HG03103 (cell line): Measurements from ENCODE around the gene VRK1.

ENCODE experiments used
- ATAC-seq: cut with Tn5 transposase; IDR thresholded peaks from one replicate; pipeline ENCODE4 v1.9.1; 2021; ENCODE audit warnings: low read depth; ENCODE audit not compliant: unreplicated experiment

Gene VRK1

DNA sequence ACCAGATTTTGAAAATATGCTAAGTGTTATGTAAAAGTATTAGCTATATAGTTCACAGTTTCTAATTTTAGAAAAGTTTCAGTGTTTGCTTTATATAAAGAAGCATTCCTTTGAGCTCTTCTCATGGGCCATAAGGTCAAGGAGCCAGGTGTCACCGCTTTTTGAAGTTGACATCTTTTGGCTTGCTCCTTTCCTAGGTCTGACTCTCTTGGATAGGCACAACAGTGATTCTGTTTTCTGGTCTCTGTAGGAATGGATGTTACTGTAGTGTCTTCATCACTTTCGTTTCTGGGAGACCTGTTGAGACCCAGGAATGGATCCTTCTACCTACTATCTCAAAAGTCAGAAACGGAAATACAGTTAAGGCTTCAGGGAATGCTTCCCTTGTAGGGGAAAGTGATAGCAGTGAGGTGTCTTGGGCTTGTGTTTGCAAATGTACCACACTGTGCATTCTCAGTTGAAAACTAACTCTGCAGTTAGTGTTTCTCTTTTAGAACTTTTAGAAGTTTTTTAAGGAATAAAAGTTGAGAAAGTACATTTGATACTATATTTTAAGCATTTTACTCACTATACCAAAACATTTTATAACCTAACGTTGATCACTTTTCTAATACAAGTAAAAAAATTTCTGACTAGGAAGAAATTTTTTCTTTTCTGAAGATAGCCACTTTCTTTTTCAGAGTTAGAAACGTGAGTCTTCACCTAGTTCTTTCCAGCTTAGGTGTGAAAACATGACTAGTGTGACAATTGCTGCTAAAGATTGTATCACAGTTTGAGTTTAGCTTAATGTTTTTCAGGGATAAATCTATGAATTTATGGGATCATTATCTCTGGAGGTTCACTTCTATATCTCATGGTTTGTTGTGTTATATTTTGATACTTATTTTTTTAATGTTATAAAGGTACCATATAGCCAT, 20.8 kb downstream of the VRK1 start:
- no peak for ATAC-seq

DNA sequence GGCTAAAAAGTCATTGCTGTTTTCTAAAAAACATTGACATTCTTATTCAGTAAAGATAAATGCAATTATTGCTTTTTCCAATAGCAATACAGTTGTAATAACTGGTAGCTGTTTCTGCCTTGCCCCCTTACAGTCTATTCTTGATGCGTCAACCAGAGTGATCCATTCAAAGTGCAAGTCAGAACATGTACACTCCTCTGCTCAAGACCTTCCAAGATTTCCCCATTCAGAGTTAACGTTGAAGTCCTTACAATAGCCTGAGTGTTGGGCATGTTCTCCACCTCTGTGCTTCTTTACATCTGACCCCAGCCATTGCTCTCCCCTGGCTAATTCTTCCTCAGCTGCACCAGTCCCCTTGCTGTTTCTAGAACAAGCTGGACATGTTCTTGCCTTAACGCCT, 24.3 kb downstream of the VRK1 start:
- no peak for ATAC-seq

DNA sequence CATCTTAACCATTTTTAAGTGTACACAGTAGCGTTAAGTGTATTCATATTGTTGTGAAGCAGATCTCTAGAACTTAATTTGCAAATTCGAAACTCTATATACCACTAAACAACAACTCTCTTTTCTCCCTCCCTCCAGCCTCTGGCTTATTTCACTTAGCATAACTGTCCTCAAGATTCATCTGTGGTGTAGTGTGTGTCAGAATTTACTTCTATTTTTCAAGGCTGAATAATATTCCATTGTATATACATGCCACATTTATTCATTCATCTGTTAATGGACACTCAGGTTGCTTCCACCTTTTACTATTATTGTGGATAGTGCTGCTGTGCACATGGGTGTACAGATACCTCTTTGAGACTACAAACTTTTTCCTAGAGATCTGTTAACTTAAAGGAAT, 26.5 kb downstream of the VRK1 start:
- ATAC-seq: no peak

DNA sequence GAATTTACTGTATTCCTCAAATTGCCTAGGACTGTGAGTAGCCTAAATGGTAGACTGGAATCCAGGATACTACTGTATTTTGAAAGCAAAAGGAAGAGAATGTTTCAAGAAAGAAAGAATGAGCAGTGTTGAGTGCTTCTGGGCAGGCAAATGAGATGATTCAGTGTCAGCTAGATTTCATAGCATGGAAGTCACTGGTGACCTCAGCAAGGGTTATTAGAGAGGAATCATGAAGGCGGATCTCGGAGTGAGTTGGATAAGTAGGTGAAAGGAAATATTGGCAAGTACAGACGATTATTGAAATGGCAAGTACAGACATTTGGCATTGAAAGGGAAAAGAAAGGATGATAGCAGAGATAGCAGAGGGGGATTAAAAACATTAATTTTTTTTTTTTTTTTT, 27.1 kb downstream of the VRK1 start:
- ATAC-seq: no peak

DNA sequence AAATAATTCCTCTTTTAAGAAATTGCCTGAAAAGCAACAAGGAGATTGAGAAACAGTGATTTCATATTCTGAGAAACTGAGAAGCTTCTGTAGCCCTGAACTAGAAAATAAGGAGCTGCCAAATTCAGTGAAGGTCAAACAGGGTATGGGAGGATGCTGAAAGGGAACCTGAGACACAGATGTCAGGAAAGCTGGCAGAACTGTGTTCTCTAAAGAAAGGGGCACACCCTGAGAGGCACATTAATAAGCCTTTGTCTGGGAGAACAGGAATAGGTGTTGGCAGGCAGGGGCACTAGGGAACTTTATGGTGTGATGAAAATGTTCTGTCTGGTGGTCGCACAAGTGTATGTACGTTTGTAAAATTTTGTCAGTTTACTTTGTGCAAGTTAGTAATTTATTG, 29.6 kb downstream of the VRK1 start:
- ATAC-seq: no peak

DNA sequence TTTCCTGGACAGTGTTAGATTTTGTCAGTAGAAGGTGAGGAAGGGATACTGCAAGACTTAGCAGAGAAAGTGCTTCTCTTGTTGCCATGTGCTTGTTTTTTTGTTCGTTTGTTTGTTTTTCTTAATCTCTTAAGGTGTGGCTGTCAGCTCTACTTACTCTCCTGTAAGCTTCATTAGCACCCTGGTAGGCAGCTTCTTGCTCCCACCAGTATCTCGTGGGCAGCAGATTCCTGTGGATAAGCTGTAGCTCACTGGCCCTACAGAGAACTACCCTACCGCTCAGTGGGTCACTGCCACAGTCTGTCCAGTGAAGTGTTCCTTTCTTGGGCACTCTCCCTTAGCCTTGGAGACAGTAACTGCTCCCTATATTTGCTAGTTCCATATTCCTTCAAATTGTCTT, 30.1 kb downstream of the VRK1 start:
- no peak for ATAC-seq

DNA sequence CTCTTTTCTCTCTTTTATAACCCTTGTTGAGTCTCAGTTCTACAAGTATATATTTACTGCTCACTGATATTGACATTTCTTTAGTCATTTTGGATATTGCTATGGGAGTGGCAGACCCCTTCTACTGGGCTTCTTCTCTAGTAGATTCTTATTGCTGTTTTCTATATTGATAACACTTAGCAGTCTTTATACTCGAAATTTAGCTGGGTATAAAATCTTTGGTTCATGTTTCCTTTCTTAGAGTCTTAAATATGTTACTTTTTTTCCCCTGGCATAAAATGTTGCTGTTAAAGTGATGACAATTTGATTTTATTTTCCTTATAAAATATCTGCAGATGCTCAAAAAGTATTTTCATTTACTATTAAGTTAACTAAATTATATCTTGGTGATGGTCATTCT, 32.6 kb downstream of the VRK1 start:
- ATAC-seq: no peak

DNA sequence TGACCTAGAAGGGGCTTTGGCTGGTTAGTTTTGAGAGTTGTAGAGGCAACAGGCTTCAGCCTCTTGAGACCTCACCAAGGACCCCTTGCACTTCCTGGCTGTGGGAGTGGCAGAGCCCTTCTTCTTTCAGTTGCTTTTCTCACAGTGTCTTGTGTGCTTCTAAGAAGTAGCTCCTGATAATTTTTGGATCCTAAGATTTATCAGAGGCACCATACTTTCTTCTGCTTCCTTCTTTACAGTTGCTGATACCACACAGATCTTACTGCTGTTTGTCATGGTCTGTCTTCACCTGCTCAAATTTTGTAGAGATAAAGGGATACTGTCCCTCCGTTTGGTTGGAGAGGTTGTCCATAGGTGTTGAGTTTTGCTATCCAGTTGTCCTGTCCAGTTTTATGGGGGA, 33.8 kb downstream of the VRK1 start:
- no peak for ATAC-seq

DNA sequence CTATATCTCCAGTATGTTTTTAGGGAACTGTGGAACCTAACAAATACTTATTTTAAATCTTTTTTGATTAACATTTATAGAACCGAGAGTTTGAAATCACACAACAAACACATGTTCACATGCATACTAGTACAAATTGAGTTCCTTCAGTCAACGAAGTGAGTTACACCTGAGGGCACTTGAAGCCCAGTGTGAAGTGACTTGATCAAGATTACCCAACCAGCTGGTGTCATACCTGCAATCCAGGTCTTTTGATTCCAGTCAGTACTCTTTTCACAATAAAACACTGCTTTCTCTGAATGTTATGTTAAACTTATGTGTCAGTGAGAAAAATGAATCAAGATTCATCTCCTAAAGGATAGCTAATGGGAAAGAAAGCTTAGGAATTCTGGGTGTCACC, 35.2 kb downstream of the VRK1 start:
- ATAC-seq: no peak

DNA sequence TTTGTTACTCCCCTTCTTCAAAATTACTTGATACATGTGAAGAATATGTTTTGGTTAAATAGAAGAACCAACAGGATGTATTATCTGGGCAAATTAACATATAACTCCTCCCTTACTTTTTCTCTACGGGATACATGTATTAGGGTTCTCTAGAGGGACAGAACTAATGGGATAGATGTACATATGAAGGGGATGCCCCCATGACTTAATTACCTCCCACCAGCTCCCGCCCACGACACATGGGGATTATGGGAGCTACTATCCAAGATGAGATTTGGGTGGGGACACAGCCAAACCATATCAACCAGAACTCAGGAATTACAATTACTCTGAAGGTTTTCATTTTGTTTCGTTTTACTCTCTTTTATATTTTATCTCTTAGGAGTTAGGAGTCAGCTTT, 41.3 kb downstream of the VRK1 start:
- ATAC-seq: no peak

DNA sequence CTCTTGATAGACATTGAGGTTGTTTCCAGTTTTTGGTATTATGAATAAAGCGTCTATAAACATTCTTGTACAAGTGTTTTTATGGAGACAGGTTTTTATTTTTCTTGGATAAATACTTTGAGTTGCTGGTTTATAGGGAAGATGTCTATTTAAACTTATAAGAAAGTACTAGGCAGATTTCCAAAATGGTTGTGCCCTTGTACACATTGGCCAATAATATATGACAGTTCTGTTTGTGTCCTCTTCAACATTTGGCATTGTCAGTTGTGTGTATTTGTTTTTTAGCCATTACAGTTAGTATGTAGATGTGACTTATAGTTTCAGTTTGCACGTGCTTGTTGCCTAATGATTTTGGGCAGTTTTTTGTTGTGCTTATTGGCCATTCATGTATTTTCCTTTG, 42.1 kb downstream of the VRK1 start:
- ATAC-seq: no peak

DNA sequence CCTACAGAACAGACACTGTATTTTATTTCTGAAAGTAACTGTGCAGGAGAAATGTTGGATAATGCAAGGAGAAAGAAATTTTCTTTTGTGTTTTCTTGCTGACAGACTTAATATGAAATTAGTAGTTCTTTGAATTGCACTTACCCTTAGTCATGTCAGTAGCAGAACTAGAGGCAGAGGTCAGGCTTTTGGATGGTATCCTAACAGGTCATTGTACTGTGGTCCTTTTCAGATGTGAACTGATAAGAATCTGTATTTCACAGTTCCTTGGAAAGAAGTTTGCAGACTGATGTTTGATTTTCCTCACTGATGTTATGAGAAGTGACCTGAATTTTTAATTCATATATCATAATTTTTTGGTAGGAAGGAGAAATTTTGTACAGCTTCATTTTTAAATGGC, 46.0 kb downstream of the VRK1 start:
- ATAC-seq: no peak

DNA sequence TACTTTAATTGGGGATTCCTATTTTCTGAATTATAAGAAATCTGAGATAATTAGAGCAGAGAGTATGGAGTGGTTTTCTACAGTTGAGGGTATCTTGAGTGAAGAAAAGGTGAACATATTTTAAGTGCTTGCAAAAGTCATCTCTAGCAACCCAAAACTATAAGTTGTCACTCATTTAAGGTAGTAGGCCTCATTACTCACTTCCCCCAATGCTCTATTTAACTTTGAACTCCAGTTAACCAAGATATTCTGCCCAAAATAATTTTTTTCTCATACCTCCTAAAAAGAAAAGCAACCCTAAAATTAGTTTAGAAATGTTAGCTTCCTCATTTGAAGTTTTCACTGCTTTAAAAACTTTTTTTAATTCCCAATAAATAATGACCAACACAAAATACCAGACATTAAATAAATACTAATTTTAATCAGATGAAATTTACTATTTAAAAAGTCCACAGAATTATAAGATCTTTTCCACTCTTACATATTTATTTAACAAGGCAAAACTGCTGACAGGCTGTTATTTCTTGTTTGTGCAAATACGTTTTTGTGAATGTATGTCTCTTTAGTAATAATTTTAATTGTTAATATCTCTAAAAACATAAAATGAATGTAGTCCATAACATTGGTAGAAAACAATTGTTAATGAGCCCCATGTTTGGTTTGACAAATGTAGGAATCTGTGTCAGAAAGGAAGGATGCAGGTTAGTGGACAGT, 47.8 kb downstream of the VRK1 start:
- no peak for ATAC-seq

DNA sequence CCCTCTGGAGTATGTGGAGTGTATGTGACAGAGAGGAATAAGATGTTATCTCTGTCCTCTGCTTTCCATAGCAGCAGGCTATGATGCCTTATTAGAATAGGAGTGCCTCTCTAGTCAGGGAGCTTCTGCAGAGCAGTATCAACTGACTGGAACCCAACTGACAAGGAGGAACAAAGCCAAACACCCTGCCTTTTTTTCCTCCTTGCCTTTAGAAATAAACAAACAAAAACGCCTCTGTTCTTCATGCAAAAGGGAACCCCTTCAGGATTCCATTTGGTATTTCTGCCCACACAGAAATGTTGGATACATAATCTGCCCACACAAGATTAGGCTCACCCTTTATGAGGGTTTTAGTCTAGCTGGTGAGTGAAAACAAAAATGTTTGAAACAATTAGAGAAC, 50.3 kb downstream of the VRK1 start:
- no peak for ATAC-seq

DNA sequence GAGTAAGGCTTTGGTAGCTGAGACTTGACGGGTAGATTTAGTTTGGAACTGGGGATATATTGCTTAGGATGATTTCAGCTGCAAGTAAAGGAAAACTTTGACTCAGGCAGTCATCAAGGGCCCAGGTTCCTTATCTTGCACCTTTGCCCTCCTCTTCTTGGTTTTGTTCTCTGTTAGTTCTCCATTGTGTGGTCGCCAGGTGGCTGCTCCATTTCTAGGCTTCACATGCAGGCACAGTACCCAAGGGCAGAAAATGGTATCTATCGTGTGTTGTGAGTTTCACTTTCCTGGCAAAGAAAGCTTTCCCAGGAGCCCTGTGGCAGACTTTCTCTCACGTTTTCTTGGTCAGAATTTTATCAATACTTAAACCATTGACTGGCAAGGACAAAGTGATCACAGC, 50.8 kb downstream of the VRK1 start:
- ATAC-seq: no peak

DNA sequence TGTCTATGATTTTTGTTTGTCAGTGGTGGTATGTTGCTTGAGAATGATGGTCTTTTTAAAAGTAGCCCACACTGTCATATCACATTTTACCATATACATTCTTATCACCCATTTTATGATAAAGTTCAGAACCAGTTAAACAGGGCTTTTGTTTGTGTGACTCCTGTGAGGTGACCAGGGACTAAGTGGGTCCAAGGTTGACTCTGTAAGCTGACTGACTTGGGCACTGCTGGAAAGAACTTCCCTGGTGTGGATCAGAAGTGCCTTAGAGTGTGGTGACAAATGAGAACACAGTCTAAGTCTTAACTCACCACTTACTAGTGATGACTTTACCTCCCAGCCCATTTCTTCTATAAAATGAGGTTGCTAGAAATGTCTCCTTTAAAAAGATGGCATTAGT, 52.6 kb downstream of the VRK1 start:
- ATAC-seq: no peak

DNA sequence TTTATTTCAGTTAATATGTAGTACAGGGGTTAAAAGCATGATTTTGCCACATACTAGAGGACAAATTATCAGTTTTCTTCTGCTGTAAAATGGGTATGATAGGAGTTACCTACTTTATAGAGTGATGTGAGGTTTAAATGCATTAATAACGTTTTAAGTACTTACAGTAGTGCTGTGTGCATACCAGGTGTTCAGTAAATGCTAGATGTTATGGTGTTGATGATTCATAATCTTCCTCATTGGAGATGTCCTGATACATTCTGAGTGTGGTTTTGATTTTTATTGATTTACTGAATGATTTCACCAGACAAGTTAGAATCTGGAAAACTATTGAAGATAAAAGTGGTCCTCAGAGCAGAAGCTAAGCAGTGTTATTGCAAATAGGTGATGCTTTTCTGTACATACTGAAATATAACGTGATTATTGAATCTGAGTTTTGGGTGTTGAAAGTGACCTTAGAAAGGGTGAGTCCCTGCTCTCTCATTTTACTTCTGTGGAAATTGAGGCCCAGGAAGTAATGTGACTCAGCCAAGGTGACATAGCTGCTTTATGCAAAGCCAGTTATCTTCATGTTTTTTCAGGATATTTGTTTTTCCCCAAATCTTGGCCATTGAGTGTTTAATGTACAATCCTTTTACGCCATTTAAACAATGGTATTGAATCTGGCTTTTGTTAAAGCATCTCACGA, 54.7 kb downstream of the VRK1 start:
- no peak for ATAC-seq

DNA sequence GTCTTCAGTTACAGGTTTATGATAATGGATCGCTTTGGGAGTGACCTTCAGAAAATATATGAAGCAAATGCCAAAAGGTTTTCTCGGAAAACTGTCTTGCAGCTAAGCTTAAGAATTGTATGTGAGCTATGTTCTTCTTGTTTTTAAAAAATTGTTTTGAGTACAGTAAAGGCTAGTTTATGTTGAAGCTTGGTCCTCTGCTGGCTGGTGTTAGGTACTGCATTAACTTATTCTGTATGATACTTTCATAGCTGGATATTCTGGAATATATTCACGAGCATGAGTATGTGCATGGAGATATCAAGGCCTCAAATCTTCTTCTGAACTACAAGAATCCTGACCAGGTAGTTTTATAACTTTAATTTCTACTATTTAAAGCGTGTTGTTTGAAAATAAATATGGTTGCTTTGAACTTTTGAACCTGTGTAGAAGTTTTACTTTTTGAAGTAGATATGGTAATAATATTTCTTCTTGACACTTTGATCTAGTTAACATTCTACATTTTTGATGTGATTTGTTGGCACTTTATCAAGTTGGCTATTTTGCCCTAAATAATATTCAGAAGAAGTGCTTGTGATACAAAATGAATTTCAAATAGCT, 55.7 kb downstream of the VRK1 start:
- no peak for ATAC-seq

DNA sequence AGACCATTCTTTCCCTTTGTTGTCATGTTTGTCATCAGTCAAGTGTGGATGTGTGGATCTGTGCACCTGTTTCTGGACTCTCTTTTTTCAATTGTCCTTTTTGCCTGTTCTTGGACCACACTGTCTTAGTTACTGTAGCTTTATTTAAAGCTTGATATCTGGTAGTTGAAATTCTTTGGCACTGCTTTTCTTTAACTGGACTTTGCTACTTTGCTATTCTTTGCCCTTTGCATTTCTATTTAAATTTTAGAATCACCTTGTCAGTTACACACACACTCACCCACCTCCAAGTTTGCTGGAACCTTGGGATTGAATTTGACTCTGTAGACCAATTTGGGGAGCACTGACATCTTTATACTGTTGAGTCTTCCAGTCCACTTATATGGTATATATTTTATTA, 61.5 kb downstream of the VRK1 start:
- no peak for ATAC-seq

DNA sequence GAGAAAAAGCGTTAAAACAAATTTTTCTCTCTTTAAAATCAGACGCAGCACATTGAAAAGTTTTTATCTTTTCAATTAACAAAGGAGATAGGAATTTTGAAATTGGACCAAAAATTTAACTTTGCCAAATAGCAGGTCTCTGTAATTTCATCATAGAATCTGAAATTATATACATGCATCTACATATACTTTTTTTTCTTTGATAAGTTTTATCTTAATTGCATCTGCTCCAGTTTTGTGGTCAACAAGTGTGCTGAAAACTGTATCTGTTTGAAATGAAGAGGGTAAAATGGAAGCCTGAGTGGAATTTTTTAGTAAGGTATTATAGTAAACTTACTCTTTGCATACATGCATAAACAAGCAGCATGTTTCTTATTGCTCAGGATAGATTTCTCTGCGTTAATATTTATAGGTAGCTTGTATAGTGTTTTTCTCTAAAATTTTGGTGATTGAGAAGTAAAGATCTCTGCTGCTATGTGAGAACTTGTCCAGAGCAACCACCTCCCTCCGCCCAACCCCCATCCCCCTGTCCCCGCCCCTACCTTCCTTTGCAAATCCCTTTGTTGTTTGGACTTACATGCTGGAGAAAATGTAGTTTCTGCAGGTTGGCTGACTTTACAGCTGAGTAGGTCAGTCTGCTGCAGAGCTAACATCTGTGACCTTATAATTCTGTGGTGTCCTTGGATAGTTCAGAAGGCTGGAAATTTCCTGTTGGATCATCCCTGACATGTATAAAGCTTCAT, 64.6 kb downstream of the VRK1 start:
- ATAC-seq: no peak
